Hippocampal formation (tissue), 2 donors: ENCODE results near the gene TMEM190.
A peak's percentile ranks its signal among the peaks of the same experiment; 100 is the strongest.
"Not testable (repeated sequence)": the region's sequence is repeated elsewhere in the genome, so short reads cannot be mapped to it uniquely, and the experiment has no call there.

Source experiments
- DNase-seq, 2 donors: peaks; one replicate each; lab custom pipeline; 2025; lab: John Stamatoyannopoulos, UW

The TMEM190 gene

DNA sequence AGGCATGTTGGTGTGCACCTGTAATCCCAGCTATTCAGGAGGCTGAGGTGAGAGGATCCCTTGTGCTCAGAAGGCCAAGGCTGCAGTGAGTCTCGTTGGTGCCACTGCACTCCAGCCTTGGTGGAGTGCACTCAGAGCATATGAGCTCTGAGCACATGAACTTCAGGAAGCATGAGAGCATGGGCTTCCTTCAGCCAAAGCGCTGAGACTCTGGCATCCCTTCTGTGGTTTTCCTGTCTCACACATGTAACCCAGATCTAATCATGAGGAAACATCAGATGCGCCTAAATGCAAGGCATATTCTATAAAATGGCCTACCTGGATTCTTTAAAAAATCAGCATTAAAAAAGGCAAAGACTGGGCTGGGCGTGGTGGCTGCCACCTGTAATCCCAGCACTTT, 44.7 kb downstream of the TMEM190 start:
- not testable (repeated sequence) for DNase-seq

DNA sequence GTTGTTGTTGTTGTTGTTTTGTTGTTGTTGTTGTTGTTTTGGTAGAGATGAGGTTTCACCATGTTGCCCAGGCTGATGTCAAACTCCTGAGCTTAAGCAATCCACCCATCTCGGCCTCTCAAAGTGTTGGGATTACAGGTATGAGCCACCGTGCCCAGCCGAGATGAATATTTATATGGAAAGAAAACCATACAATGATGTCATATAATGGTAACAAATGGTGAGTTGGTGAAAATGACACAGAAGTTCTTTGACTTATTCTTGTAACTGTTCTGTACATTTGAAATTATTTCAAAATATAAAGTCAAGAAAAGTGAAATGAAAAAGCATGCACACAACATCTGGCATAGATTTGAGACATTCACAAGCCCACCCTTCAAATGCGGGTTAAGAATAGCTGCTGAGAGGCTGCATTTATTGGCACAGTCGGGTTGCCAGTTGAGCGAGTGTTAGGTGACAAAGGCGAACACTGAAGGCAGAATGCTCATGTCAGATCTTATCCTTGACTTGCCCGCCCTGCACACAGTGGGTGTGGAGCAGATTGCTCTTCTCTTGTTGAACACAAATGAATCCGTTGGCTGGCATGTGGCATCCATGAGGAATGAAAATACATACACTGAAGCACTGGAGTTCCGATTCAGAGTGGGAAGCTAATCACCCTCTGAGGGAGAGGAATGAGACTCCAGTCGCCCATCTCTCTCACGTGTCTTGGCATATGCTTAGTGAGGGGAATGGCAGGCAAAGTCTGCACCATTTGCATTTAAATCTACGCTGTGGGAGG, 46.8 kb downstream of the TMEM190 start:
- DNase-seq = no peak

DNA sequence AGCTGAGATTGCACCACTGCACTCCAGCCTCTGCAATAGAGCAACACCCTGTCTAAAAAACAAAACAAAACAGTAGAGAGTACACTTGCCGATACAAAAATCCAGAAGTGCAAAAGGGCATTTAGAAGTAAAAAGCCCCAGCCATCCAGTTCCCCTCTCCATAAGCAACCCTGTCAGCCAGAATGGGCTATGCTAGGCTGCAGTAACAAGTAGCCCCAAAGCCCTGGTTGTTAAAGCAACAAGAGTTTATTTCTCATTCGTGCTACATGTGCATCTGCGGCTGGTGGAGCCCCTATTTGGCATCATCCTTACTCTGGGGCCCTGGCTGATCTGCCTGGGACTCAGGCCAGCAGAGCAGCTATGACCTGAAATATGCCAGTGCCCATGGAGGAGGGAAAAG, 47.9 kb downstream of the TMEM190 start:
- no peak for DNase-seq

DNA sequence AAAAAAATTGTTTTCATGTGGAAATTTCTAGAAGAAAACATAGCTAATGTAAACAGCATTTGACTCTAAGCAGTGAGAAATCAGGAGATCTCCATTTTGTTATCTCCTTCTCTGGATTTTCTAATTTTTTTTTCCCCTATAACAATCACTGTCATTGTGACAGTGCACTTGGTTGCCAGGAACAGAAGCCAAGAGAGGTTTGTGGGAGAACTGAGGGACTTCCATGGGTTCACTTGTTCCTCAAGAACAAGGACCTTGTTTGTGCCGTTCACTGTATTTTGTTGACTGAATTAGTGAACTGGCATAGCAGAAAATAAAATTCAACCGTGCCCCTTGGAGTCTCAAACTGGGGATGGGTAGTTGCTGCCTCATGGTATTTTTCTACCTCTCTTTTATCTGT, 49.4 kb downstream of the TMEM190 start:
- peak; percentile 55 to 91 for DNase-seq
